A172 (cell line): Measurements from ENCODE around the gene TPK1. TPM values are rescaled to one million over a fixed set of nuclear protein-coding genes. Genes with fewer than 3 reads are reported as not detected.
"Not testable (repeated sequence)": the region's sequence is repeated elsewhere in the genome, so short reads cannot be mapped to it uniquely, and the experiment has no call there.

Source experiments
- DNase-seq: peaks from one replicate; pipeline ENCODE4 v3.0.0-alpha.2; 2015; ENCODE audit warnings: low spot score
- total RNA-seq: library from RNA; depleted of rRNA; stranded (reverse); fragments of >200 nt; shearing (Covaris generic); gene quantifications from 2 replicates; pipeline ENCODE4 v1.2.3, GENCODE V29; 2014

TPK1 gene
- total RNA-seq, 1 experiment from 2014 or later = 5.9 TPM

DNA sequence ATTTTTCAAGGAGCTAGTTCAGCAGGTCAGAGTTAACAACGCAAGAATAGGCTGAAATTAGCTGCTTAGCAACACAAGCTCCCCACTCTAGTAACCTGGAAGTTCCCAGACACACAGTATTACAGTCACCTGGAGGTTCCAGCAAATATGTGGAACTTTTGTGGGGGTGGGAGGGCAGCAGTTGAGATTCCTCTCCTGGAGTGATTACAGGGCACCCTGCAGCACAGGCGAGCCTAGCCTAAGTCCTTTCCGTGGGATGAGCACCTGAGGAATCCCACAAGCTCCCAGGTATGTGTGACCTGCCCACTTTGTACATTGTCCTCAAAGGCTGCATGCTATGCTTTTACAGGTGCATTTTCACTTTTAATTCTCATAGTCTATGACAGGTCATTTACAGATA is 13.6 kb downstream of the TPK1 start:
- DNase-seq = no peak

DNA sequence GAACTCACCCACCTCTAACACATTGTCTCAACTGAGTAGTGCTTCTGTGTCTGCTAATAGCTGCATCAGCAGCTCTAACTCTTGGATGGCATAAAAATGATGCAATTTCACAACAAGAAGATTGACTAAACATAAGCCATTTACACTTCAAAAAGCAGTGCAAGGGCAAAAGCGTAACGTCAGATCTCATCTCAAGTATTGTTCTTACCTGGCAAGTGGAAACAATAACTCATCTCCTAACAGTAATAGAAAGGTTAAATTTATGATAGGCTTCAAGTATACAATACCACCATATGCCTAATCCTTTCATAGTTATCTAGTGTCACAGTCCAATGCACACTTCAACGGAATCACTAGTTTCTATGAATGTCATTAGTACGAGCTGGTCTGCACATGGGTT is 14.8 kb downstream of the TPK1 start:
- no peak for DNase-seq

DNA sequence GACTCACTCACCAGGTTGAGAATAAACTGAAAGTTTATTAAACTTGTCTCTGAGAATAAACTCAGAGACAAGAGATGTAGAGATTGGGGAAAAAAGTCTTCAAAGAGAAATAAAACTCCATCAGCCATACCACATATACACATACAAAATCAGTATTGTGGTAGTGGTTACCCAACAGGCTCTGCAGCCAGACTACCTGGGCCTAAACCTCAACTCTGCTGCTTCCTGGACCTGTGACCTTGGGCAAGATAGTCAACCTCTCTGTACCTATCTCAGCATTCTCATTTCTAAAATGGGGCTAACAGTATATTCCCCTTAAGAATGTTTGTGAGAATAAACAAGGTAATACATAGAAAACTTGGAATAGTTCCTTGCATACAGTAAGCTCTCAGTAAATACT is 15.3 kb downstream of the TPK1 start:
- DNase-seq = no peak

DNA sequence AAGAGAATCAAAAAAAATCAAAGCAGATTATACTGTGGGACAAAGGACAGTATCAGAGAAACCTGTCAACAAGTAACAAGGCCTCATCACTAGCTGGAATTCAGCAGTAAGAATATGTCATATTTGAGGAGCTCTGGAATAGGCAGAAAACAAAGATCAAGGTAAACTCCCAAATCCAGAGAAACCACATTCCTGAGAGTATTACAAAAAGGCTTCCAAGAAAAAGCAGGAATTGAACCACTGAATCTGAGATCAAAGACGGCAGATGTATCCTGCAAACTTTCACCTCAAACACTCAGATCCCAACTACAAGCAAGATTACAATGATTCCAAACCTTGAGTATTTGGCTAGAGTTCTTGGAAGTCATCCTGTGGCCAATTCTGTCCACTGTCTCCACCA is 16.3 kb downstream of the TPK1 start:
- DNase-seq = no peak

DNA sequence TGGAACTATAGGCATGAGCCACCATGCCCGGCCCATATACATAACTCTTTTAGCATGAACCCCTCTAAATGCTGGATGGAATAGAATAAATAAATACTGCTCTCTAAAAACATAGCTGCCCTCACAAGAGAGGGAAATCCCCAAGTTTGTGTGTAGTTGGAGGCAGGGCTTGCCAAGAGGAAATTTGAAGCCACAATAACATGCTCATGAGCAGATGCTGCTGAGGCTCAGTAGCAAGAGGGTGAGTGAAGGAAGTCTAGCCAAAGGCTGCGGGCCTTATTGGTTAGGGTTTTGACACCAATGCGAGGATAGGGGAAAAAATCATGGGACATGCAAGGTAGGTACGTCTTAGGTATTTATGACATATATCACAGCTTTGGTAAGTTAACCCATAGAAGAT is 17.3 kb downstream of the TPK1 start:
- no peak for DNase-seq

DNA sequence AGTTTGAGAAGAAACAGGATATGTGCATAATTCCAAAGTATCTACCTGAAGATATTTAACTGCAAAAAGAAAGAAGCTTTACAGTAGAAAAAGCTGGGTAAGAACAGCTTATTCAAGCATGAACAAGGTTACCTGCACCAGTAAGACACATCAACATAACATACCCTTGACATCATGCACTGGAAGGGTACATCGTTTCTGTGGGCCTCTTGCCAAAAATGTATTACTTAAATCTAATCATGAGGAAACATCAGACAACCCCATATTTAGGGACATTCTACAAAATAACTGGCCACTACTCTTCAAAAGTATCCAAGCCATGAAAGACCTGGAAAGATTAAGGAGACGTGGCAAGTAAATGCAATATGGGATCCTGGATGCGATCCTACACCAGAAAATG is 18.9 kb downstream of the TPK1 start:
- DNase-seq = no peak

DNA sequence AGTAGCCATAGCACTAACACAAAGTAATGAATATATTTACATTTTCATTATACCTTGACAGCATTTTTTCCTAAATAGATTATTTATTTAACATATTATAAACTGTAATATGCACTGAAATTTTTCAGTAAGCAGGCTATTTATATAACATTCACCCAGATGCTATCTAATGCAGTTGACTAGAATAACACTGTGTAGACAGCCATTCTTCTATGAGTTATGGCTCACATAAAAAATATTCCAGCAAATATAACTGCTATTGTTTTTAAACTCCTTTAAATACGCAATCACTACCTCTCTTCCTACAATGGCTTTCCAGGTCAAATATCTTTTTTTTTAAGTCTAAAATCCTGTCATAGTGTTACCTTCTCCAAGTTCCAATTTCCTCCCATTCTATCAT is 21.6 kb downstream of the TPK1 start:
- no peak for DNase-seq

DNA sequence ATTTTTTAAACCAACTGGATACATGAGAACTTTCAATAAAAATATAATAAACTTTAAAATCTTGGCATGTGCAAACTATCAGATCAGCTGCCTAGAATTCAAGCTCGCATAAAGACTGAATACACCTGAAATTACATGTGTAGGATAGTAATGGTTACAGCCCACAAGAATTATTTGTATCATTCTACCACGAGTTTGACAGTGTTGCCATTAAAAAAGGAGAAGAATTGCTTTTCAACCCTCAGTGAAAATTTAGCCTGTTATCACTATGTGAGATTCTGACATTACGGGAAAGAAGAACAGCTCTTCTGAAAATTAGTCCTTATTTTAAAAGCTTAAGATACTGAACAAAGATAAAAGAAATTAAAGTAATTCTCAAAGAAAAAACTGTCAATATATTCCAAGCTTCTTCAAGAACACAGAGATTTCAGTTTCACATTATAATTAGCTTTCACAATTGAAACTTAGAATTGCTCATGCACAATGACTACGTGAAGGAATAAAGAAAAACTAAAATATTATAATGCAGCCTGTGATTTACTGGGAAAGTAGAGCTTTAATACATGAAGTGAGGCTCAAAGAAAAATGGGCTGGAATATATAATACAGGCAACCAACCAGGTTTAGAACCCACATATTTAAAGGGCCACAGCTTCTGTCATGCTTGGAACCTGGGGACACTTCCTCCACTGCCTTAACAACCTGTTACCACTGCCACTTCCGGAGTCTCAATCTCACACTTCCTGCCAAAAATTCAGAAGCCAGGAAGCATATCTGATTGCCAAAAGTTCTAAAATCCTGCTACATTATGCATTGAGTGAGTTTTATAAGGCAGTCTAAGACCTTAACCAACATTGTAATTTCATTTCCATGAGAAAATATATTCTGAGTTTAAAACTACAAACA is 23.2 kb downstream of the TPK1 start:
- DNase-seq = no peak

DNA sequence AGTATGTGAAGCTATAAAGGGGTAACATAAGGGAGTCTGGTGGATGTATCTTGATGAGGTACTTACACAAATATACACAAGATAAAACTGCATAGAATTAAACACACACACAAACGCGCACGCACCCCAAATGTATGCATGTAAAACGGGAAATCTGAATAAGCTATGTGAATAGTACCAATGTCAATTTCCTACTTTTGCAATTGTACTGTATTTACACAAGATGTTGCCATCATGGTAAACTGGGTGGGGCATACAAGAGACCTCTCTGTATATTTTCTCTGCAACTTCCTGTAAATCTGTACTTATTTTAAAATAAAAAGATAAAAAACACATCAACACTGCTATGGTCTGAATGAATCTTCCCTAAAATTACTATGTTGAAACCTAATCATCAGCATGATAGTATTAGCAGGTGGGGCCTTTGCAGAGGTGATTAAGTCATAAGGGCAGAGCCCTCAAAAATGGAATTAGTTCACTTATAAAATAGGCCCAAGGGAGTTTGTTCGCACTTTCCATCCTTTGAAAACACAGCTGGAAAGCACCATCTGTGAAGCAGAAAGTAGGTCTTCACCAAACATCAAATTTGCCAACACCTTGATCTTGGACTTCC is 30.1 kb downstream of the TPK1 start:
- no peak for DNase-seq

DNA sequence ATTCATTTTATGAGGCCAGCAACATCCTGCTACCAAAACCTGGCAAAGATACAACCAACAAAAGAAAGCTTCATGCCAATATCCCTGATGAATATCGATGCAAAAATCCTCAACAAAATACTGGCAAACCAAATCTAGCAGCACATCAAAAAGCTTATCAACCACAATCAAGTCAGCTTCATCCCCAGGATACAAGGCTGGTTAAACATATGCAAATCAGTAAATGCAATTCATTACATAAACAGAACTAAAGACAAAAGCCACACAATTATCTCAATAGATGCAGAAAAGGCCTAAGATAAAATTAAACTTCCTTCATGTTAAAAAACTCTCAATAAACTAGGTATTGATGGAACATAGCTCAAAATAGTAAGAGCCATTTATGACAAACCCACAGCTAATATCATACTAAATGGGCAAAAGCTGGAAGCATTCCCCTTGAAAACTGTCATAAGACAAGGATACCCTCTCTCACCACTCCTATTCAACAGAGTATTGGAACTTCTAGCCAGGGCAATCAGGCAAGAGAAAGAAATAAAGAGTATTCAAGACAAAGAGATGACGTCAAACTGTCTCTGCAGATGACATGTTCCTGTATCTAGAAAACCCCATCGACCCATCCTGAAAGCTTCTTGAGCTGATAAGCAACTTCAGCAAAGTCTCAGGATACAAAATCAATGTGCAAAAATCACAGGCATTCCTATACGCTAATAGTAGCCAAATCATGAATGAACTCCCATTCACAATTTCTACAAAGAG is 35.0 kb downstream of the TPK1 start:
- DNase-seq = not testable (repeated sequence)

DNA sequence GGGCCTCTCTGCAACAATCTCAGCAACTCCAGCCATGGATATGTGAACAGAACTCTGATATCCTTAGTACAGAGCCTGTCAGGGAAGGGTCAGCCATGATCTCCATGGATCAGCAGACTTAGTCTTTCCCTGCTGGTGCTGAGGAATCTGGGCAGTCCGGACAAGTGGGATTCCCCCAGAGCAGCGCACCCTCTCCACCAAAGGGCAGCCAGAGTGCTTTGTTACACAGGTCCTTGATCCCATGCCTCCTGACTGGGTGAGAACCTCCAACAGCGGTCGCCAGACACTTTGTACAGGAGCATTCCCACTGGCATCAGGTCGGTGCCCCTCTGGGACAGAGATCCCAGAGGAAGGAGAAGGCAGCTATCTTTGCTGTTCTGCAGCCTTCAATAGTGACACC is 38.9 kb downstream of the TPK1 start:
- DNase-seq = no peak

DNA sequence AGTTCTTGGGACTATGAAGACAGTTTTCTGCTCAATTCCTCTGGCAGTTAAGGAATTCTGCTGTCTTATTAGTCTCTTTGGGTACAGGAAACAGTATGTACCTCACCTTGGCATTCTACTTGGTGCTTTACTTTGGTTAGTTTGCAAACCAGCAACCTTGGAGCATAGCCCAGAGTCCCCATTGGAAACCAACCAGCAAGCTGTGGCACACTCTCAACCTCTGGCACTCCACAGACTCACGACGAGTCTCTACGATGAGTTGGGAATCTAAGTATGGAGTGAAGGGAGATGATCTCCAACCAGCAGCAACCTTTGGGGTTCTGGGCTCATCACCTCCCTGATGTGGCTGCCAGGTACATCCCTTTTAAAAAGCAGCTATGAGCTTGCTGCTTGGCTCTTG is 43.8 kb downstream of the TPK1 start:
- no peak for DNase-seq

DNA sequence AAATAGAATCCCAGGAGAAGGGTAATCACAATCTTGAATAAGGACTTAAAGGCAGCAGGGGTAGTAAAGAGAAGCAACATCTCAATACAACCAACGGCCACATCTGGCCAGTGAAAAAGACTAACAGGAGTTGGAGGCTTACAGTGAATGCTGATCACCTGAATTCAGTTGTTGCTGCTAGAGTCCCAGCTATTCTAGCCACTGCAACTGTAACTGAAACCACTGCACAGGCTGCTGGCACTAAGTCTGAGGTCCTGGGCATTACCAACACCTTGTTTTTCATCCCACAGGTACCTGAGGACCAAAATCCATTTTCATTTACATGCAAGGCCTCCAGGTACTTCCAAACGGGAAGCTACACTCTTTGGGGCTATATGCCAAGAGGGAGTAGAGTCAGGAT is 44.4 kb downstream of the TPK1 start:
- no peak for DNase-seq

DNA sequence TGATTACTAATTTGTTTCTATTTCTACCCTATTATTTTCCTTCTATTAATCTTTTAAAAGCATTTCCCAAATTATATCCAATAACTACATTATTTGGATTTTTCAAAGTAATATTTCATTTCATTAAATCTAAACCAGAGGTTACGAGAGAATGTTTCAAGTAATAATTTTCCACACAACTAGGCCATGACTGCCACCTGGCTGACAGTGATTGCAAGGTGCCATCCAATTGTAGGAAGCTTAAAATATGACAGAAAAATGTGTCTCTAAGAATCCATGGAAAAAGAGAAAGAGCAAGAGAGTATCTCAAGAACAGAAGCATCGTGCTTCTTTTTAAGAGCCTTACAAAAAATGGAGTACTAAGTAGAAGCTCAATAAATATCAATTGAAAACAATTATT is 48.7 kb downstream of the TPK1 start:
- DNase-seq = no peak

DNA sequence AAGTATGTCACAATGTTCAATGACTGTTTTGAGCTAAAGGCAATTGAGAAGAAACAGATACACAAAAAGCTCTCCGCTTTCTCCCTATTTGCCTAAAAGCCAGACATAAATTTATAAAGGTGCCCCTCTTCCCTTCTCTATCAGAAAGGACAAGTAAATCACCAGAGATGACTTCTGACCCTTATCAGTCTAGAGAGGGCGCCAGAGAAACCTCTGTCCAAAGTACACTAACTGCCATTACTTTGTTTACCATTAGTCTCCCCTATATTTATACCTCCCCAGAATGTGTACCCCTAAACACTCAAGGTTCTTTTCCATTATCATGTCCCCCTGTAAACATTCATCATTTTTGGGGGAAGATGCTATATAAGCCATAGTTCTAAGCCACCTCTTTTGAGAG is 49.3 kb downstream of the TPK1 start:
- DNase-seq = no peak

DNA sequence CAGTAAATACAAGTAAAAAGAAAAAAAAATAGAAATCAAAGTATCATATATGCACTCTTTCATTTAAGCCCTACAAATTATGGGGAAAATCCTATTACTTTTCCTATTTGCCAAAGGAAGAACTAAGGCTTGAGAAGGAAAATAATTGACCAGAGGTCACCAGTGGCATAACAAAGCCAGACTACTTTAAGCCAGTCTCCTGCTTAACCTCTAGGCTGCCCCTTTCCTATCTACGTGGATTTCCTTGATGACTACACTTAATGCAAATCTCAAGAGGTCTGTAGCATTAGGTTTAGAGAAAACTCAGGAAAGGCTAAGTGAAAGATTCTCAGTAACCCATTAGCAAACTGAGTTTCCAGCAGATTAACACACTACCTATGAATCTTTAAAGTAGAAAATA is 49.8 kb downstream of the TPK1 start:
- DNase-seq = no peak

DNA sequence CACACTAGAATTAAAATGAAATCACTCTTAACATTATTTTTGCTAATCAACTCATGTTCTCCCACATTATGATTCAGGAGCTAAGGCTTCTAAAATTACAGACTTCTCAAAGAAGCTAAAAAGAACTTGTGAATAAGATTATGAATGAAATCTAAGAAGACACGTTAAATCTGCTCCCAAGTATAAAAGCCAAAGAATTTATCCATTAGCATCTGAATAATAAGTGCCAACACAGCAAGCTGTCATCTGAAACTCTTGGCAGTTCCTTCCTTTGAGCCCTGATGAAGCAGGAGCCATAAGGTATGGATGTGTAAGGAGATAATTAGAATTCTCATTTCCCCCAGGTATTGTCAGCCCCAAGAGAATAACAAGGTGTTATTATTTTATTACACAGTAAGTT is 50.3 kb downstream of the TPK1 start:
- DNase-seq = no peak

DNA sequence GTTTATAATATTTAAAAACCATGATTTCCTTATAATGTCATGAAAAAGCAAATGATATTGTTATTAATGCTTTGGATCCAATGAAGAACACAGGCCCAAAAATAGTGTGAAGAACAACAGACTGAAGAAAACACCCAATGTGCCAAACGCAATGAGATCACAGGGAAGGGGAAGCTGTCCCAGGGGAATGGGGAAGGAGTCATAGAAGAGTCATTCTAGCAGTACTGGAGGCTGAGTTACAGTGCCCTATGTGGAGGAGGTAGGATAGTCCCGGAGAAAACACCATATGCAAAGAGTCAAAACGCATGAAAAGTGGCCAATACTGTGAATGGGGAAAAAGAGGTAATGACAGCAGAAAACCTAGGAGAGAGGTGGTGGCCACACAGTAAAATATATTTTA is 50.9 kb downstream of the TPK1 start:
- DNase-seq = no peak

DNA sequence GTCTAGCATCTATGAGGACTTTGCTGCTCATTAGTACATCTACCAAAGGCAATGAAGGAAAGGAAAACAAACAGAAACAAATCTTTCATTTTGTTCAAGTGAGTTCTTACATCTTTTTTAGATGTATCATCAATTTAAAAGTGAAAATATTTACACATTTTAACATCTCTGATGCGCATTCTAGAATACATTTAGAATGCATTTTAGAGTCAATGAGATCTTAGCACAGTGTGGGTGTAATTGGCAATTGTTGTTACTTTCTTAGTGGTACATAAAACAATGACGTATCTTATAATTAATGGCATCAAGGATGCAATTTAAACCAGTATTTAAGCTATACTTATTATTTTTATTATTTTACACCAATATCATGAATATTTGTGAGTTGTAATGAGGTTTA is 51.4 kb downstream of the TPK1 start:
- no peak for DNase-seq

DNA sequence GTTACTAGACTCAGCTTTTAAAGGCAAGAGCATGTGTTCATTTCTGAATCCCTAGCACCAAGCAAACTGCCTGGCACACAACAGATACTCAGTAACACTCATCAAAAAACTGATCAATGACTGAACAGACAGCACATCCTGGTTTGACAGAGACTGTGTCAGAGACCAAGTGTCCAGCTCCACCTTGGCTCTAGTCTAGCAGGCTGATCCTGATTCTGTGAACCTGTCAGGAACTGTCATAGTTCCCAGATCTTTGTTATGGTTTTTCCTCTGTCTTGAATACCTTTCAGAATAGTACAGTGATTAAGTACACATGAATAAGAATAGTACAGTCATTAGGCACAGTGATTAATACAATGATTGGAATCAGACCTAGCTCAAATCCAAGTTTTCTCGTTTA is 53.0 kb downstream of the TPK1 start:
- DNase-seq = no peak

DNA sequence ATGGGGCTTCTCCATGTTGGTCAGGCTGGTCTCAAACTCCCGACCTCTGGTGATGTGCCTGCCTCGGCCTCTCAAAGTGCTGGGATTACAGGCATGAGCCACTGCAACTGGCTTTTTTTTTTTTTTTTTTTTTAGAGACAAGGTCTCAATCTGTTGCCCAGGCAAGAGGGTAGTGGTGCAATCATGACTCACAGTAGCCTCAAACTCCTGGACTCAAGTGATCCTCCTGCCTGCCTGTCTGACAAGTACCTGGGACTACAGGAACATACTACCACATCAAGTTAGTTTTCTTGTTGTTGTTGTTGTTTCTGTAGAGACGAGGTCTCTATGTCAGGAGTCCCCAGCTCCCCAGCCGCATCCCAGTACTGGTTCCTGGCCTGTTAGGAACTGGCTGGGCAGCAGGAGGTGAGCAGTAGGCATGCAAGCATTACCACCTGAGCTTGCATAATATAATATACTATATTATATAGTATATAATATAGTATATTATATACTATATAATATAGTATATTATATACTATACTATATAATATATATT is 55.7 kb downstream of the TPK1 start:
- DNase-seq = no peak

DNA sequence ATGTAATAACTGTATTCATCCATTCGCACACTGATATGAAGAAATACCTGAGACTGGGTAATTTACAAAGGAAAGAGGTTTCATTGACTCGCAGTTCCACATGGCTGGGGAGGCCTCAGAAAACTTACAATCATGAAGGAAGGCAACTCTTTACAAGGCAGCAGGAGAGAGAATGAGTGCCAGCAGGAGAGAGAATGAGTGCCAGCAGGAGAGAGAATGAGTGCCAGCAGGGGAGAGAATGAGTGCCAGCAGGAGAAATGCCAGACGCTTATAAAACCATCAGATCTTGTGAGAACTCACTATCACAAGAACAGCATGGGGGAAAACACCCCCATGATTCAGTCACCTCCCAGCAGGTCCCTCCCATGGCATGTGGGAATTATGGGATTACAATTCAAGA is 58.0 kb downstream of the TPK1 start:
- DNase-seq = not testable (repeated sequence)
